CD4-positive, alpha-beta T cell (primary cell): ENCODE data around the gene WNT9A. TPM values are rescaled to one million over a fixed set of nuclear protein-coding genes. Genes with fewer than 3 reads are reported as not detected.

Experiments used
- ATAC-seq: fragments of 200-7000 bp; cut with Tn5 transposase; one replicate; pipeline ENCODE4 v1.10.0; 2022; ENCODE audit warnings: mild to moderate bottlenecking; ENCODE audit not compliant: poor library complexity
- CTCF ChIA-PET: fragments of 350-600 bp; sonication (Branson Sonifier 250); formaldehyde crosslinking; loops from one replicate; lab custom pipeline; 2021; ENCODE audit warnings: antibody characterized with exemption, inconsistent platforms; lab: Charles Lee
- POLR2A ChIA-PET: fragments of 350-600 bp; sonication (Branson Sonifier 250); formaldehyde crosslinking; loops from one replicate; lab custom pipeline; 2021; ENCODE audit warnings: antibody characterized with exemption, inconsistent platforms; lab: Charles Lee
- DNase-seq, 14 experiments: peaks; one replicate each; pipeline ENCODE4 v3.0.0-alpha.2; 2013 to 2020; ENCODE audit warnings: mixed read lengths in 2 of 14
- H3K27ac ChIP-seq, 2 donors: one replicate each; pipeline versions ENCODE4 v1.5.1 to v1.7.0; 2013; ENCODE audit warnings: low read length in 2 of 2, low read depth in 1 of 2, mild to moderate bottlenecking in 1 of 2
- H3K27me3 ChIP-seq, 2 experiments: 1 replicate in 1 of 2; 2 replicates in 1 of 2; pipeline versions ENCODE4 v1.6.1 to v1.7.0; 2013; ENCODE audit warnings: low read length in 2 of 2, control low read depth in 1 of 2, mild to moderate bottlenecking in 1 of 2, moderate library complexity in 1 of 2; ENCODE audit not compliant: insufficient read depth in 2 of 2, control insufficient read depth in 1 of 2
- H3K36me3 ChIP-seq: one replicate; pipeline ENCODE4 v1.6.1; 2013; ENCODE audit warnings: low read length, control low read depth; ENCODE audit not compliant: insufficient read depth
- H3K4me1 ChIP-seq: one replicate; pipeline ENCODE4 v1.6.1; 2013; ENCODE audit warnings: low read length, control low read depth; ENCODE audit not compliant: insufficient read depth
- H3K4me3 ChIP-seq: one replicate; pipeline ENCODE4 v1.5.1; 2013; ENCODE audit warnings: mild to moderate bottlenecking, low read length, moderate library complexity
- H3K9me3 ChIP-seq, 2 experiments: 1 replicate in 1 of 2; 2 replicates in 1 of 2; pipeline versions ENCODE4 v1.6.1 to v1.7.0; 2013; ENCODE audit warnings: low read length in 2 of 2, mild to moderate bottlenecking in 2 of 2, control low read depth in 1 of 2, moderate library complexity in 1 of 2; ENCODE audit not compliant: control insufficient read depth in 1 of 2, insufficient read depth in 1 of 2
- H3K27ac Mint-ChIP-seq: one replicate; pipeline ENCODE4 v1.8.0; 2020; ENCODE audit warnings: mixed read lengths
- H3K27me3 Mint-ChIP-seq: one replicate; pipeline ENCODE4 v1.8.0; 2021; ENCODE audit warnings: mixed read lengths
- H3K36me3 Mint-ChIP-seq: one replicate; pipeline ENCODE4 v1.8.0; 2021; ENCODE audit warnings: low read depth, mixed read lengths
- H3K4me1 Mint-ChIP-seq: one replicate; pipeline ENCODE4 v1.8.0; 2021; ENCODE audit warnings: low read depth, mixed read lengths
- H3K4me3 Mint-ChIP-seq: one replicate; pipeline ENCODE4 v1.8.0; 2020; ENCODE audit warnings: mild to moderate bottlenecking, mixed read lengths
- H3K9me3 Mint-ChIP-seq: one replicate; pipeline ENCODE4 v1.8.0; 2020; ENCODE audit warnings: mixed read lengths
- CTCF ChIP-seq: fragments of 200-600 bp; IDR thresholded peaks from one replicate; pipeline ENCODE4 v1.8.0; 2022; ENCODE audit warnings: antibody characterized with exemption, mild to moderate bottlenecking
- intact Hi-C, 2 experiments: fragments of 100-400 bp; cut with DNase I in 1 of 2; cut with micrococcal nuclease in 1 of 2; formaldehyde crosslinking; loops; one replicate each; pipeline versions ENCODE4 v1.15.1 to v1.9.0; 2023 to 2025; cut with DNase I, micrococcal nuclease
- total RNA-seq, 174 experiments: library from RNA in 2 of 174; stranded (reverse) in 2 of 174; gene quantifications; one replicate each; pipeline ENCODE4 v1.2.3 and lab custom pipeline; 2021 to 2026

WNT9A gene
- total RNA-seq, 2 experiments from 2014 or later = not detected

- DNase-seq (no peak), ATAC-seq (no peak)
- TF ChIP-seq CTCF = no peak
- Histone ChIP-seq H3K4me3 (no peak overlapping the region), H3K9me3 (peaks cover 0 to 4% of the 10 kb centered on the region in 2 experiments), H3K36me3 (no peaks in the 10 kb centered on the region), H3K27me3 (no peaks in the 10 kb centered on the region), H3K4me1 (no peaks in the 10 kb centered on the region), H3K27ac (no peak overlapping the region)
- Mint-ChIP-seq H3K4me3 (no peak overlapping the region), H3K4me1 (no peaks in the 10 kb centered on the region), H3K9me3 (no peaks in the 10 kb centered on the region), H3K27me3 (no peaks in the 10 kb centered on the region), H3K27ac (no peak overlapping the region), H3K36me3 (no peaks in the 10 kb centered on the region)
- intact Hi-C loops = no loop called here
- ChIA-PET CTCF (no interaction called here), POLR2A (no interaction called here)
These were observed 29.0 kb downstream of the WNT9A start for GRCh38 chr1:227918736-227919135.

- intact Hi-C loops = no loop called here
- no peak for DNase-seq
- no peaks in the 10 kb centered on the region for H3K9me3 Mint-ChIP-seq
- no peak overlapping the region for H3K27ac Mint-ChIP-seq
- no peaks in the 10 kb centered on the region for H3K36me3 ChIP-seq
- H3K4me3 Mint-ChIP-seq = no peak overlapping the region
- no peaks in the 10 kb centered on the region for H3K36me3 Mint-ChIP-seq
- no peaks in the 10 kb centered on the region for H3K27me3 ChIP-seq
- peaks cover 1% of the 10 kb centered on the region for H3K4me1 Mint-ChIP-seq
- H3K4me3 ChIP-seq = no peak overlapping the region
- peaks cover 0 to 6% of the 10 kb centered on the region in 2 experiments for H3K9me3 ChIP-seq
- CTCF ChIA-PET = no interaction called here
- POLR2A ChIA-PET = no interaction called here
- no peaks in the 10 kb centered on the region for H3K27me3 Mint-ChIP-seq
- no peak for TF ChIP-seq CTCF
- H3K27ac ChIP-seq = no peak overlapping the region
- no peaks in the 10 kb centered on the region for H3K4me1 ChIP-seq
- no peak for ATAC-seq
These were observed 29.5 kb downstream of the WNT9A start for GRCh38 chr1:227918083-227918700.

DNA sequence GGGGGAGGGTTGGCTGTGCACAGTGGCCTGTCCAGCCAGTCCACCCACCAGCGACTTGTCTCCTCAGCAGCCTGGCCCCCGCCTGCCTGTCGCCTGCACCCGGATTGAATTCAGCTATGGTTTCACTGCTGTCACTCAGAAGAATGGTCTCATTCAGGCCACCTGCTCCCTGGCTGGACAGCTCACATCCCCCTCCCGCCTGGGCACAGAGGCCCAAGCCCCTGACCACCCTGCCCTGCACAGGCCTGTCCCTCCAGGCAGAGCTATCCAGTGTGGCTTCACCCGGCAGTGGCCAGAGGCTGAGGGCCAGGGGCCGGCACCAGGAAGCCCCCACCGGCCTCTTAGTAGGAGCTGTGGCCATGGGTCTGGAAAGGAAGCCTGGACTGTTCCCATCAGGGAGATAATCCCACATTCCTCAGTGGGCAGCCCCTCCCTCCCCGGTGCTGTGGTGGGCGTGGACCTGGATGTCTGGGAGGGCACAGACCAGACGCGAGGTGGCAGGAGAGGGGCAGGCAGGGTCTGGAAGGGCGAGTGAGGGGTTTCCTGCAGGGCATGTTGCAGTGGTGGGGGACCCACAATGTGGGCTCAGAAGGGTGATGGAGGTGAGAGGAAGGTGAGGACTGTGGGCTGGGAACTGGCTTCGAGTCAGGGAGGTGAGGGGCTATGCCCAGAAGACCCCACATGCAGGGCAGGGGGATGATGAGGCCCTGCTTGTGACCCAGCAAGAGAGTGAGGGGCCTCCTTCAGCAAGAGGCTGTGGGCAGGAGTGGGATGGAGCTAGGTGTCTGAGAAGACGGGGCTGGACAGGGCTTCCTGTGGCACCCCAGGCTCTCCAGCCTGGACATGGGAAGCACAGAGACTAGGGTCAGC is 30.4 kb downstream of the WNT9A start:
- Histone ChIP-seq H3K27ac (no peak overlapping the region), H3K4me3 (no peak overlapping the region), H3K36me3 (no peaks in the 10 kb centered on the region), H3K27me3 (no peaks in the 10 kb centered on the region), H3K4me1 (no peaks in the 10 kb centered on the region), H3K9me3 (peaks cover 0 to 6% of the 10 kb centered on the region in 2 experiments)
- Mint-ChIP-seq H3K4me3 (no peak overlapping the region), H3K36me3 (no peaks in the 10 kb centered on the region), H3K4me1 (peaks cover 10% of the 10 kb centered on the region), H3K27me3 (no peaks in the 10 kb centered on the region), H3K27ac (no peak overlapping the region), H3K9me3 (no peaks in the 10 kb centered on the region)
- TF ChIP-seq CTCF = no peak
- ChIA-PET POLR2A (no interaction called here), CTCF (no interaction called here)
- intact Hi-C loops = no loop called here
- no peak for DNase-seq
- no peak for ATAC-seq
